NCI-H2227 treated with DMSO at 0.1 percent for 48 hours (cell line): ENCODE data around the gene GRPEL1.

Source experiments
- DNase-seq: peaks from one replicate; lab custom pipeline; 2025; lab: John Stamatoyannopoulos, UW

Gene GRPEL1

GRCh38 chr4:7066006-7066405 lies 1.9 kb downstream of the GRPEL1 start:
- no peak for DNase-seq

DNA sequence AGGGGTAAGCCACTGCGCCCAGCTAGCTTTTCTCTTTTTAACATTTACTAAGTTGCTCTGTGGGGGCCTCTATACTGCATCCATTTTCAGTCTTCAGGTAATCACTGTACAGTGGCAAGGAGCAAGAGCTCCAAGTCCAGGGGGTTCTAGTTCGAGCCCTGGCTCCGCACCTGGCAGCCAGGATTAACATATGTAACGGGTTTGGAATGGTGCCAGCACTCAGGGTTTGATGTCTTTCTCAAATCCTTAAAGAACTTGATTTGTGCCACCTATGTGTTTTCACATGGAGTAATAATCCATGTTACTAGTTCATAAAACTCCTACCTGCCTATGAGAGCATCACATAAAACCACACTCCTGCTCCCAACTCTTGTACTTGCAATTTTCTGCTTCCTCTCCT lies 4.5 kb downstream of the GRPEL1 start:
- no peak for DNase-seq

- DNase-seq: no peak
These were observed 5.0 kb downstream of the GRPEL1 start for GRCh38 chr4:7062816-7063215.

DNA sequence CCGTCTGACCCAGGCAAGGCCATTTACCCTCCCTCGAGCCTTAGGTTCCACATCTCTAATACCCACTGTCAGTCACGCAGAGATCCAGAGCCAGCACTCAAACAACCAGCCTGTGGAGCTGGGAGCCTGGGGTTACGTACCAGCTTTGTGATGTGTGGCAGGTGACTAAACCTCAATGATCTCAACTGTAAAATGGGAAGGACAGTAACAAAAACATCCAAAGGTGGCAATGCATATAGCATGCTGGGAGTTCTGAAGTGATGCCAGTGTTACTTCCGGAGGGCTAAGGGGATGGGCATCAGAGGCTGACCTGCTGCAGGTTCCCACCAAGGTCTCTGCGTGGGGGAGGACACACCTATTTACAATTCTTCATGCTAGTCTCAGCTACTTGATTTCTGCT lies 6.0 kb downstream of the GRPEL1 start:
- no peak for DNase-seq

DNA sequence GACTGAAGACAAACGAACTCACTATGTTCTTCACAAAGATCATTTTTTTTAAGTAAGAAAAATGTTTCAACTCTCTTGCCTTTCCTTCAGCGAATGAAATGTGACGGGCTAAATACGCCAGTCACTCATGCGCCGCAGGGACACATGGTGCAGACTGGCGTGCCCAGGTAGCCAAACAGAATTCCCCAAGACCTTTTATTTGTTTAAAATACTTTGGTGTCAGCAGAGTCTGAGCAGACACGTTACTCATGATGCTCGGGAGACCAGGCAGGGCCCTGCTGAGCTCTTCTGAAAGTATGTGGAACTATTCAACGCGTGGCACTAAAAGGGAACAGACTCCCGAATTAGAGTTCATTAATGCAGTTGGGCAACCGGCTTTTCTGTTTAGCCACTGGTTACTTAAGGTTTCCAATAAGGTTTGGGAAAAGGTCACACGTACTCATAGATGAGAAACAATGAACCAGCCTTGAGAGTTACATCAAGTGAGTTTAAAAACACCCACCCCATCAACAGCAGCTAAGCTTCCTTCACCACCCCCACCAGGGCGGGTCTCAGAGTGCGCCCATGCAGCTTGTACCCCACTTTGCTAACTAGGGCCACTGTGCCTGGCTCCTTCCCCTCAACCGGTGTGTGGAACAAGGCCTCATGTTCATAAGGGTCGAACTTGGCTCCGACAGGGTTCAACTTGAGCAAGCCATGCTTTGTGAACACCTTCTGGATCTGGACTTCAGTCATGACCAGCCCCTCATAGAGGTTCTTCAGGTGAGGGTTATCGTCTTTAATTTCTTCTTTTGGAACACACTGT lies 7.3 kb downstream of the GRPEL1 start:
- no peak for DNase-seq

DNA sequence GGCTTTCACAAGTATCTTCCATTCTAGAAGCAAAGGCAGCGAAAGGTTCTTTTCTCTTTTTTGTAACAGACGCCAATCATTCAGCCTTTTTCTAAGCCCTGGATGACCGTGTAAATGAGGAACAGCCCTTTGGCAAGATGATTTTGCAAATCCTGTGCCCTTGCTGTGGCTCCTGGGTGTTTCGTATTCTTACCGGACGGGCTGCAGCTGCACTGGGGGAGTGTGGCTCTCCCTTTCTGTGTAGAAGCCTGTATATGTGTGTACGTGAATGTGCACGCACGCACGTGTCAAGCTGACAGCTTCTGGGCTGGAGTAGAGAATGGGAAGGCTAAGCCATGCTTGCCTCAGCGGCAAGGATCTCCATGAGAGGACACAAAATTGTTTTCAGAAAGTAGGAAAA lies 8.2 kb downstream of the GRPEL1 start:
- DNase-seq: no peak

DNA sequence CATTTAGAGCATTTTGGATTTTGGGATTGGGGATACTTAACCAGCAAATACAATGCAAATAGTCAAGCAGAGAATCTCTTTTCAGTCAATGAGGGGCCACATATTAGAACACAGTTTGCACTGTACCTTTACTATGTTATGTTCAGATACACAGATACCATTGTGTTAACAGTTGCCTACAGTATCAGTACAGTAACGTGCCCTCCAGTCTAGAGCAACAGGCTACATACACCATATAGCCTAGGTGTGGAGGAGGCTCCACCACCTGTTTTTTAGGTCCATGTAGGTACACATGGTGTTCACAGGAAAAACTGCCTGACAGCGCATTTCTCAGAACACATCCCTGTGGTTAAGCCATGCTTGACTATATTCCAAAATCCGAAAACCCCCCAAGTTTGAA lies 9.1 kb downstream of the GRPEL1 start:
- DNase-seq: no peak

- DNase-seq: no peak
These were observed 11.9 kb downstream of the GRPEL1 start for GRCh38 chr4:7055990-7056325.

DNA sequence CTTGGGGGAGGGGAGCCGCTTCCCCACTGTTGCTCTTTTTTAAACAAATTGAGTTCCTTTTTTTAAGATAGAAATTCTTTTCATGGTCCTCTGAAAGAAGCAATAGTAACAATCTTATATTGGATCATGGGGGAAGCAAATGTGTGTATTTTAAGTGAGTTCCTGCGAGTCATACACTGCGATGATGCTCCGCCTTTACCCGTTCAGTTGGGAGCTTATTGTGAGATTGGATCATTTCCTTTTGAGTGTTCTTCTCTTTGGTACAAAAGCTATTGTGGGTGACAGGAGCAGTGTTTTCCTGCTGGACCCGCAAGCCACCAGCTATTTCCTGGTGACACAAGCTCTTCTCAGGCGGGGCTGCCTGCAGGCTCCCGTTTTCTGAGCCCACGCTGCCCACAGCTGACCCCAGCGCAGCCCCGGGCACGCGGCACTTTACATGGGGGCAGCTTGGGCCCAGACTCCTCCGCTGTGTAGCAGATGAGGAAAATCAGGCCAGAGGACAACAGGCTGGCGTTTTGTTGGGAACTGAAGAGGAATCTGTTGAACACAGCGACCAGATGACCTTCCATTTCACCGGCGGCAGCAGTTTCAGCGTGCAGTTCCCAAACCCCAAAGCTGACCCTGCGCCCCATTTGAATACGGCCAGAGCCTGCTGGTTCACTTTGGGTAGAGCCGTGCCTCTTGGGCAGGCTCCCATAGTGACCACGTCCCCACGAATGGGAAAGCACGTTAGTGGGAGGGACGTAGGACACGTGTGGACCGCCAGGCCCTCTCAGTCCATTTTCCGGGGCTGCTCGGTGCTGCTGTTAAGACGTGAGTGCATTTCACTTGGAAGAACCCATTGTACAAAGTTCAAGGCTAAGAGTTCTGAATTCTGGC lies 12.5 kb downstream of the GRPEL1 start:
- no peak for DNase-seq

DNA sequence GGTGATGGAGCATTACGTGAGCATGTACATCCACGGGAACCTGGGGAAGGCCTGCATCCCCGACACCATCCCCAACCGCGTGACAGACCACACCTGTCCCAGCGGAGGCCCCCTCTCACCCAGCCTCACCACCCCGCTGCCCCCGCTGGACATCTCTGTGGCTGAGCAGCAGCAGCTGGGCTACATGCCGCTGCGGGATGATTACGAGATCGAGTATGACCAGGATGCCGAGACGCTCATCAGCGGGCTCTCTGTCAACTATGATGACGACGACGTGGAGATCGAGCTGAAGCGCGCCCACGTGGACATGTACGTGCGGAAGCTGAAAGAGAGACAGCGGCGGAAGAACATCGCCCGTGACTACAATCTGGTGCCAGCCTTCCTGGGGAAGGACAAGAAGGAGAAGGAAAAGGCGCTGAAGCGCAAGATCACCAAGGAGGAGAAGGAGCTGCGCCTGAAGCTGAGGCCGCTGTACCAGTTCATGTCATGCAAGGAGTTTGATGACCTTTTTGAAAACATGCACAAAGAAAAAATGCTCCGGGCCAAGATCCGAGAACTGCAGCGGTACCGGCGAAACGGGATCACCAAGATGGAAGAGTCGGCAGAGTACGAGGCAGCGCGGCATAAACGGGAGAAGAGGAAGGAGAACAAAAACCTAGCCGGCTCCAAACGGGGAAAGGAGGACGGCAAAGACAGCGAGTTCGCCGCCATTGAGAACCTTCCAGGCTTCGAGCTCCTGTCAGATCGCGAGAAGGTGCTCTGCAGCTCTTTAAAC lies 13.6 kb downstream of the GRPEL1 start:
- DNase-seq: no peak

- DNase-seq: no peak
These were observed 14.7 kb downstream of the GRPEL1 start for GRCh38 chr4:7052923-7053715.

- DNase-seq: no peak
These were observed 15.6 kb downstream of the GRPEL1 start for GRCh38 chr4:7052313-7052712.

GRCh38 chr4:7051905-7052304 lies 16.0 kb downstream of the GRPEL1 start:
- DNase-seq: no peak

- DNase-seq: no peak
These were observed 16.7 kb downstream of the GRPEL1 start for GRCh38 chr4:7051144-7051495.

DNA sequence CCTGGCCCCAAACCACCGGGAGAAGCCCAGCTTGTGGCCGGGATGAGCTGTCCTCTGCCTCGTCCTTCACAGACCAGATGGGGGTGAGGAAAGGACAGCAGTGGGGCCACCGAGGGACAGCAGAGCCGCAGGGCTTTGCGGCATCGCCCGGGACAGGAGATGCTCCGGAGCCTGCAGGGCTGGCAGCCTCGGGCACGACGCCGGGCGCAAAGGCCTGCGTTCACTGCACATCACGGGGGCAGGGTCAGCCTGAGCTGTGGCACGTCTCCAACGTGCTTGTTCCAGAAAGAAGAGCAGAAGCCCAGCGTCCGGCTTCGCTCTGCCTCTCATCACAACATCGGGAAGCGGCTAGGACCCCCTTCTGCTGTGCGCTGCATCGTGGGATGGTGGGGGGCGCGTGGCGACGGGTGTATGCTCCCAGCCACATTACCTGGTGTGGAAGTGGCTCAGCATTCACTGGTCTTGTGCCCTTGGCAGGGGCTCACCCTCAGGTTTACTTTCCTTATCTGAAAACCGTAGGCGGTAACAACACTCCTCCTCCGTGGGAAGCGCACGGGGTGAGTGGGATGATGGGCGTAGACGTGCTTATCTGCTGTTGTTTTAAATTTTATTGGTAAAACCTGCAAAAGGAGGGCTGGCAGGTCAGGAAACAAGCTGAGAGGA lies 17.3 kb downstream of the GRPEL1 start:
- no peak for DNase-seq

DNA sequence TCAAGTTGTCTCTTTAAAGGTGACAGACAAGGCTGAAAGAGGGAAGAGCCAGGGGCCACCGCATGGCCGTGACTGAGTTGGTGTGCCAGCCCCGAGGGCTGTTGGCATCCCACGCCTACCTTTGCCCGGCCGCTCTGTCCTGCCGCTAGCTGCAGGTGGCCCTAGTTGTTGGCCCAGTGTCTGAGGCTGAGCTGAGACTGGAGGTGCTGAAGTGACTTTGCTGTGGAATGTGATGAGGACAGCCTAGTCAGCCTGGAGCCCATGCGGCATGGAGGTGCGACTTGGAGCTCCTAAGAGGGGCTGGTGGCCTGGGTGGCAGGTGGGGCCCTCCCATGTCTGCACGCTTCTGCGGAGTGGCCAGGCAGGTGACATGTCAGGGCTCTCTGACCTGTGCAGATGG lies 18.1 kb downstream of the GRPEL1 start:
- no peak for DNase-seq

GRCh38 chr4:7049295-7049694 lies 18.6 kb downstream of the GRPEL1 start:
- no peak for DNase-seq

GRCh38 chr4:7048642-7049041 lies 19.2 kb downstream of the GRPEL1 start:
- no peak for DNase-seq

GRCh38 chr4:7046971-7047370 lies 20.9 kb downstream of the GRPEL1 start:
- DNase-seq: no peak

GRCh38 chr4:7045961-7046921 lies 21.6 kb downstream of the GRPEL1 start:
- DNase-seq: no peak
